Measurements from ENCODE around the gene NTSR1. TPM values are rescaled to one million over a fixed set of nuclear protein-coding genes. Genes with fewer than 3 reads are reported as not detected.

NTSR1 gene
- total and polyA plus RNA-seq, 2 of the 13 experiments (the other 11 are each of a cell fraction or from before 2014, with no cell fraction given) = 0.09 to 0.12 TPM

DNA sequence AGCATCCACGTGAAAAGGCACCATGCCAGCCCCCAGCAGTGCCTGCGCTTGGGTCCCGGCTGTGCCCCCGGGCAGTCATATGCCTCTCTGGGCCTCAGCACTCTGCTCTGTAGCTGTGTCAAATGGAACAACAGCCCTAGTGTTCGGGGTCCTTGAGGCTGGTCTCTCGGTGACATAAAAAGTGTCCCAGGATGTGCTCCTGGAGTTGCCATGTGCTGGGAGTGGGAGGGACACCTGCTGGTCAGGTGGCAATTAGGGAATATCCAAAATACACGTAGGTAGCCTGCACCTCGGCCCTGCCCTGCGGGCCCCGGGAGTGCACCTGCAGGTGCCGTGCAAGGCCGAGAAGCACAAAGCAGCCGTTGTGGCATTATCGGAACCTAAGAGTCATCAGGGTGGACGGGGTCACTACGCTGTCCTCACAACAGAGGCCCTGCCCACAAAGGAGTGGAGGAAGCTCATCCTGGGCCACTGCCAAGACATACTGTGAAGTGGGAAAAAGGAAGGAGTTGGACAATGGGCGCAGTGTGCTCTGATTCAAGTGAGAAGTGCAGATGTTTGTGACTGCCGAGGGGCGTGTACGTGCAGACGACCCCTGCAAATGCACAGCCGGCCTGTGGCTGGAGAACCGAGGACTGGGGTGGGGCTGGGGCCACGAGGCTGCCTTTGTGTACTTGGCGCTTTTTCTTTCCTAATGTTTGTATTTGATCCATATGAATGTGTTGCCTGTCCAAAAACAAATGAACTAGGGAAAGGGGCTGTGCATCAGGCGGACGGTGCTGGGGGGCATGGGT is 41.7 kb upstream of the NTSR1 start (continued):
- TF ChIP-seq GZF1 (CRISPR knock-in tag; IDR thresholded peaks at IDR 0.05) (no peak), FOXO1 (CRISPR knock-in tag; IDR thresholded peaks at IDR 0.05) (peak; percentile 72; the same call in 1 of the 2 replicates), ZNF792 (CRISPR knock-in tag; IDR thresholded peaks at IDR 0.05) (peak; percentile 36), U2AF1 (optimal IDR thresholded peaks at IDR 0.05; ENCODE audit: low read depth, low read length) (no peak), ZNF883 (CRISPR knock-in tag; IDR thresholded peaks at IDR 0.05; ENCODE audit: not compliant biosample characterization) (peak; percentile 39), ZNF264 (CRISPR knock-in tag; IDR thresholded peaks at IDR 0.05) (no peak), CHD4 (IDR thresholded peaks at IDR 0.05; ENCODE audit: borderline replicate concordance, low read length) (peak; percentile 35; the same call in 1 of the 2 replicates), JDP2 (CRISPR knock-in tag; IDR thresholded peaks at IDR 0.05; ENCODE audit: borderline replicate concordance) (peak; percentile 76; the same call in 1 of the 2 replicates), KDM6A (CRISPR knock-in tag; IDR thresholded peaks at IDR 0.05; ENCODE audit: low read depth) (peak; percentile 44; the same call in 1 of the 2 replicates), NR2C2 (CRISPR knock-in tag; IDR thresholded peaks at IDR 0.05; ENCODE audit: borderline replicate concordance) (peak; percentile 82), KLF16 (CRISPR knock-in tag; IDR thresholded peaks at IDR 0.05) (peak in 1 of 2 experiments; percentile 95; a peak in 1 of 4 replicates), KDM2A (CRISPR knock-in tag; IDR thresholded peaks at IDR 0.05; ENCODE audit: borderline replicate concordance, low read depth) (peak; percentile 82), ERF (CRISPR knock-in tag; IDR thresholded peaks at IDR 0.05) (peak; percentile 98), NCOA5 (CRISPR knock-in tag; IDR thresholded peaks at IDR 0.05) (no peak), ARID2 (CRISPR knock-in tag; IDR thresholded peaks at IDR 0.05; ENCODE audit: borderline replicate concordance) (peak; percentile 99), KMT2B (CRISPR knock-in tag; IDR thresholded peaks at IDR 0.05) (no peak), TAF1 (CRISPR knock-in tag; IDR thresholded peaks at IDR 0.05) (peak; percentile 26; the same call in 1 of the 2 replicates), PHF21A (CRISPR knock-in tag; IDR thresholded peaks at IDR 0.05) (peak; percentile 99), ZNF234 (CRISPR knock-in tag; conservative IDR thresholded peaks at IDR 0.05) (no peak), NFE2L2 (IDR thresholded peaks at IDR 0.05; ENCODE audit: low read length) (no peak), ARID3A (IDR thresholded peaks at IDR 0.05; ENCODE audit: low read depth, low read length) (peak; percentile 71)
- TF ChIP-seq, protein P1, sequence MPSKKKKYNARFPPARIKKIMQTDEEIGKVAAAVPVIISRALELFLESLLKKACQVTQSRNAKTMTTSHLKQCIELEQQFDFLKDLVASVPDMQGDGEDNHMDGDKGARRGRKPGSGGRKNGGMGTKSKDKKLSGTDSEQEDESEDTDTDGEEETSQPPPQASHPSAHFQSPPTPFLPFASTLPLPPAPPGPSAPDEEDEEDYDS (CRISPR knock-in tag; IDR thresholded peaks at IDR 0.05) = peak; percentile 89
- TF ChIP-seq, protein P2, sequence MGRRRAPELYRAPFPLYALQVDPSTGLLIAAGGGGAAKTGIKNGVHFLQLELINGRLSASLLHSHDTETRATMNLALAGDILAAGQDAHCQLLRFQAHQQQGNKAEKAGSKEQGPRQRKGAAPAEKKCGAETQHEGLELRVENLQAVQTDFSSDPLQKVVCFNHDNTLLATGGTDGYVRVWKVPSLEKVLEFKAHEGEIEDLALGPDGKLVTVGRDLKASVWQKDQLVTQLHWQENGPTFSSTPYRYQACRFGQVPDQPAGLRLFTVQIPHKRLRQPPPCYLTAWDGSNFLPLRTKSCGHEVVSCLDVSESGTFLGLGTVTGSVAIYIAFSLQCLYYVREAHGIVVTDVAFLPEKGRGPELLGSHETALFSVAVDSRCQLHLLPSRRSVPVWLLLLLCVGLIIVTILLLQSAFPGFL (CRISPR knock-in tag; IDR thresholded peaks at IDR 0.05) = 0 out of 2 replicates have a peak, but pooled peaks have one; percentile 15
- TF ChIP-seq, protein P3, sequence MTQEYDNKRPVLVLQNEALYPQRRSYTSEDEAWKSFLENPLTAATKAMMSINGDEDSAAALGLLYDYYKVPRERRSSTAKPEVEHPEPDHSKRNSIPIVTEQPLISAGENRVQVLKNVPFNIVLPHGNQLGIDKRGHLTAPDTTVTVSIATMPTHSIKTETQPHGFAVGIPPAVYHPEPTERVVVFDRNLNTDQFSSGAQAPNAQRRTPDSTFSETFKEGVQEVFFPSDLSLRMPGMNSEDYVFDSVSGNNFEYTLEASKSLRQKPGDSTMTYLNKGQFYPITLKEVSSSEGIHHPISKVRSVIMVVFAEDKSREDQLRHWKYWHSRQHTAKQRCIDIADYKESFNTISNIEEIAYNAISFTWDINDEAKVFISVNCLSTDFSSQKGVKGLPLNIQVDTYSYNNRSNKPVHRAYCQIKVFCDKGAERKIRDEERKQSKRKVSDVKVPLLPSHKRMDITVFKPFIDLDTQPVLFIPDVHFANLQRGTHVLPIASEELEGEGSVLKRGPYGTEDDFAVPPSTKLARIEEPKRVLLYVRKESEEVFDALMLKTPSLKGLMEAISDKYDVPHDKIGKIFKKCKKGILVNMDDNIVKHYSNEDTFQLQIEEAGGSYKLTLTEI (CRISPR knock-in tag; conservative IDR thresholded peaks at IDR 0.05) = no peak
